ENCODE data around the gene TMEM191B.
"Not testable (repeated sequence)": the region's sequence is repeated elsewhere in the genome, so short reads cannot be mapped to it uniquely, and the experiment has no call there.

DNA sequence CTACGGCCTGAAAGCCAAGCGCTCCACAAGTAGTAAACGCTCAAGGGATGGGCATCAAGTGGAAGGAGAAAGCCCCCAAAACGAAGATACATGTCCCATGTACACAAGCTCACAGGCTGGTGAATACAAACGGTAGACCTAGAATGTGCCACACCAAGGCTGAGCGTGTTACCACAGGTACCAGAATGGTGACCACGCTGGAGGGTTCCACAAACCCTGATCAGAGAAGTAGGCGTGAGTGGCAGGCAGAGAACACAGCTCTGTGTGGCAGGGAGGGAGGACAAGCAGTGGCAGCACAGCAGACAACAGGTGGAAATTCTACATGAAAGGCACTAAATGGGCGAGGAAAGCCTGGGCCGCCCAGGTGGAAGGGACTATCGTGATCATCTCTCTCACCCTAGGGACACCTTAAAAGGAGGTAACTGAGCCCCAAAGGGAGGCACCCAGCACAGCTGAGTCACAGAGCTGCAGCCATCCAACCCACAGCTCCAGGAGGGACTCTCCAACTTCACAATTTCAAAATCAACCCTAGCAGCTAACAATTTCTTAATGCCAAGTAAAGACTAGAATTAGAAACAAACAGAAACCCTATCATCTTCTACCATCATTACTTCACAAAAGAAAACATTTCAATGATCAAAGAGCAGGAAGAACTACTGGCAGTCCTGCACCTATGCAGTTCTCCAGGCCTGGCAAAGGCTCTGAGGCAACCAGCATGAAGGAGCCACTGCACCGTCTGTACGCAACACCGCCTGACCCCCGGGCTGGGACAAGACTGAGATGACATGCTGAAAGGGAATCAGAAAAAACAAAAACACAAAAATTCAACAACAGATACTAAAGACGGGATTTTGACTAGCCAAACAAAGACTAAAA, 32.7 kb downstream of the TMEM191B start:
- TF ChIP-seq CTCF (IDR thresholded peaks at IDR 0.05); POLR2A (IDR thresholded peaks at IDR 0.05; ENCODE audit: low read depth); EP300 (IDR thresholded peaks at IDR 0.05); POLR2AphosphoS5 (IDR thresholded peaks at IDR 0.05): not testable (repeated sequence)
